ENCODE measurements around the gene SH3RF1.
A peak's percentile ranks its signal among the peaks of the same experiment; 100 is the strongest.

SH3RF1 gene

GRCh38 chr4:169136330-169136729 is 134.4 kb downstream of the SH3RF1 start:
- no peak for DNase-seq (ENCODE audit: low read depth in 2 of 2)

GRCh38 chr4:169135776-169136175 is 135.0 kb downstream of the SH3RF1 start:
- no peak for DNase-seq (ENCODE audit: low read depth in 2 of 2)

GRCh38 chr4:169133932-169134331 is 136.8 kb downstream of the SH3RF1 start:
- DNase-seq (ENCODE audit: low read depth in 2 of 2) = no peak

- DNase-seq (ENCODE audit: low read depth in 2 of 2) = no peak
These were observed 138.0 kb downstream of the SH3RF1 start for GRCh38 chr4:169132561-169133305.

- DNase-seq (ENCODE audit: low read depth in 2 of 2) = no peak
These were observed 139.1 kb downstream of the SH3RF1 start for GRCh38 chr4:169131556-169132208.

GRCh38 chr4:169128902-169129301 is 141.9 kb downstream of the SH3RF1 start:
- DNase-seq (ENCODE audit: low read depth in 2 of 2) = peak; percentile 29 to 36

GRCh38 chr4:169127314-169127713 is 143.4 kb downstream of the SH3RF1 start:
- DNase-seq (ENCODE audit: low read depth in 2 of 2) = no peak

- DNase-seq (ENCODE audit: low read depth in 2 of 2) = no peak
These were observed 146.1 kb downstream of the SH3RF1 start for GRCh38 chr4:169124661-169125060.

- DNase-seq (ENCODE audit: low read depth in 2 of 2) = no peak
These were observed 148.3 kb downstream of the SH3RF1 start for GRCh38 chr4:169122422-169122821.

GRCh38 chr4:169121861-169122382 is 148.8 kb downstream of the SH3RF1 start:
- DNase-seq (ENCODE audit: low read depth in 2 of 2) = no peak

GRCh38 chr4:169120624-169121023 is 150.1 kb downstream of the SH3RF1 start:
- DNase-seq (ENCODE audit: low read depth in 2 of 2) = no peak

GRCh38 chr4:169119536-169119935 is 151.2 kb downstream of the SH3RF1 start:
- DNase-seq (ENCODE audit: low read depth in 2 of 2) = no peak

- peak; percentile 65 to 66 for DNase-seq (ENCODE audit: low read depth in 2 of 2)
These were observed 153.1 kb downstream of the SH3RF1 start for GRCh38 chr4:169117591-169118081.

GRCh38 chr4:169116270-169116901 is 154.4 kb downstream of the SH3RF1 start:
- no peak for DNase-seq (ENCODE audit: low read depth in 2 of 2)

GRCh38 chr4:169115897-169116254 is 154.9 kb downstream of the SH3RF1 start:
- peak; percentile 91 to 92 for DNase-seq (ENCODE audit: low read depth in 2 of 2)

GRCh38 chr4:169115144-169115896 is 155.4 kb downstream of the SH3RF1 start:
- DNase-seq (ENCODE audit: low read depth in 2 of 2) = no peak

GRCh38 chr4:169114341-169114974 is 156.3 kb downstream of the SH3RF1 start:
- no peak for DNase-seq (ENCODE audit: low read depth in 2 of 2)

- DNase-seq (ENCODE audit: low read depth in 2 of 2) = no peak
These were observed 160.1 kb downstream of the SH3RF1 start for GRCh38 chr4:169110633-169111032.

- no peak for DNase-seq (ENCODE audit: low read depth in 2 of 2)
These were observed 161.6 kb downstream of the SH3RF1 start for GRCh38 chr4:169109035-169109675.

GRCh38 chr4:169108303-169108702 is 162.5 kb downstream of the SH3RF1 start:
- DNase-seq (ENCODE audit: low read depth in 2 of 2) = no peak

- DNase-seq (ENCODE audit: low read depth in 2 of 2) = no peak
These were observed 163.2 kb downstream of the SH3RF1 start for GRCh38 chr4:169107528-169107927.
